WTC11 (cell line): ENCODE data around the gene NTN3. TPM values are rescaled to one million over a fixed set of nuclear protein-coding genes. Genes with fewer than 3 reads are reported as not detected.

Source experiments
- ATAC-seq: fragments of 200-7000 bp; cut with Tn5 transposase; 2 replicates; pipeline ENCODE4 v1.10.0; 2021; ENCODE audit warnings: mild to moderate bottlenecking, moderate library complexity
- CTCF ChIA-PET: fragments of 300-600 bp; sonication (Branson Sonifier 250); formaldehyde crosslinking; loops from one replicate; lab custom pipeline; 2021; ENCODE audit warnings: antibody characterized with exemption; lab: Charles Lee
- POLR2A ChIA-PET: fragments of 350-600 bp; sonication (Branson Sonifier 250); formaldehyde crosslinking; loops from one replicate; lab custom pipeline; 2021; ENCODE audit warnings: antibody characterized with exemption; lab: Charles Lee
- DNase-seq: peaks from one replicate; pipeline ENCODE4 v3.0.0; 2021; ENCODE audit warnings: low spot score
- H3K27ac Mint-ChIP-seq: 2 replicates; pipeline ENCODE4 v1.8.0; 2021; ENCODE audit warnings: mixed read lengths
- H3K27me3 Mint-ChIP-seq: 2 replicates; pipeline ENCODE4 v1.8.0; 2021; ENCODE audit warnings: low read depth, mild to moderate bottlenecking, moderate library complexity, mixed read lengths
- H3K36me3 Mint-ChIP-seq: 2 replicates; pipeline ENCODE4 v1.8.0; 2021; ENCODE audit warnings: mixed read lengths
- H3K4me1 Mint-ChIP-seq: 2 replicates; pipeline ENCODE4 v1.8.0; 2022; ENCODE audit warnings: mixed read lengths
- H3K4me3 Mint-ChIP-seq: 2 replicates; pipeline ENCODE4 v1.8.0; 2021; ENCODE audit warnings: mild to moderate bottlenecking, moderate library complexity, mixed read lengths
- H3K9me3 Mint-ChIP-seq: 2 replicates; pipeline ENCODE4 v1.8.0; 2021; ENCODE audit warnings: mixed read lengths
- ATF1 ChIP-seq: sonication (generic); formaldehyde crosslinking; IDR thresholded peaks from 2 replicates; pipeline ENCODE4 v1.8.1; 2023; ENCODE audit warnings: mild to moderate bottlenecking, moderate library complexity, missing genetic modification reagents
- IRF2 ChIP-seq: sonication (generic); formaldehyde crosslinking; IDR thresholded peaks from 2 replicates; pipeline ENCODE4 v1.8.0; 2022; ENCODE audit warnings: low read depth, missing genetic modification reagents, borderline replicate concordance
- JAZF1 ChIP-seq: fragments of 250-450 bp; sonication (Bioruptor Pico); IDR thresholded peaks from 2 replicates; pipeline ENCODE4 v1.9.0; 2021; ENCODE audit warnings: moderate library complexity, mild to moderate bottlenecking, inconsistent platforms
- JUN ChIP-seq: sonication (generic); formaldehyde crosslinking; IDR thresholded peaks from 2 replicates; pipeline ENCODE4 v1.8.0; 2023; ENCODE audit warnings: mild to moderate bottlenecking, missing genetic modification reagents
- OVOL2 ChIP-seq: fragments of 250-450 bp; sonication (Bioruptor Pico); IDR thresholded peaks from 2 replicates; pipeline ENCODE4 v1.9.0; 2021; ENCODE audit warnings: mild to moderate bottlenecking, borderline replicate concordance
- RORB ChIP-seq: fragments of 250-450 bp; sonication (Bioruptor Pico); IDR thresholded peaks from 2 replicates; pipeline ENCODE4 v1.9.0; 2021; ENCODE audit warnings: mild to moderate bottlenecking
- SMAD4 ChIP-seq: sonication (generic); formaldehyde crosslinking; IDR thresholded peaks from 2 replicates; pipeline ENCODE4 v1.8.0; 2022; ENCODE audit warnings: mild to moderate bottlenecking, missing genetic modification reagents
- SP1 ChIP-seq: sonication (generic); formaldehyde crosslinking; conservative IDR thresholded peaks from 2 replicates; pipeline ENCODE4 v1.8.1; 2022; ENCODE audit warnings: missing genetic modification reagents
- TEAD1 ChIP-seq: sonication (generic); formaldehyde crosslinking; IDR thresholded peaks from 2 replicates; pipeline ENCODE4 v1.8.0; 2022; ENCODE audit warnings: mild to moderate bottlenecking, missing genetic modification reagents
- TP53 ChIP-seq: sonication (generic); formaldehyde crosslinking; IDR thresholded peaks from 2 replicates; pipeline ENCODE4 v1.8.1; 2023; ENCODE audit warnings: mild to moderate bottlenecking, missing genetic modification reagents
- ZBTB21 ChIP-seq: sonication (generic); formaldehyde crosslinking; IDR thresholded peaks from 2 replicates; pipeline ENCODE4 v1.8.1; 2023; ENCODE audit warnings: mild to moderate bottlenecking, missing genetic modification reagents, borderline replicate concordance
- ZNF263 ChIP-seq: sonication (generic); formaldehyde crosslinking; IDR thresholded peaks from 2 replicates; pipeline ENCODE4 v1.8.1; 2022; ENCODE audit warnings: low read depth, mild to moderate bottlenecking, moderate library complexity, missing genetic modification reagents
- ZNF317 ChIP-seq: sonication (generic); formaldehyde crosslinking; IDR thresholded peaks from 2 replicates; pipeline ENCODE4 v1.8.1; 2023; ENCODE audit warnings: low read depth, mild to moderate bottlenecking, moderate library complexity, missing genetic modification reagents, borderline replicate concordance
- total RNA-seq: library from RNA; stranded (reverse); gene quantifications from 3 replicates; pipeline ENCODE4 v1.2.3, GENCODE V29; 2021
- TF ChIP-seq, protein P1 (sequence below): sonication (generic); formaldehyde crosslinking; IDR thresholded peaks from 2 replicates; pipeline ENCODE4 v1.8.0; 2022; ENCODE audit warnings: mild to moderate bottlenecking, missing genetic modification reagents
- TF ChIP-seq, protein P2 (sequence below): sonication (generic); formaldehyde crosslinking; IDR thresholded peaks from 2 replicates; pipeline ENCODE4 v1.8.1; 2023; ENCODE audit warnings: mild to moderate bottlenecking, missing genetic modification reagents
- TF ChIP-seq, protein P3 (sequence below): sonication (generic); formaldehyde crosslinking; IDR thresholded peaks from 2 replicates; pipeline ENCODE4 v1.8.0; 2023; ENCODE audit warnings: mild to moderate bottlenecking, missing genetic modification reagents
- TF ChIP-seq, protein P4 (sequence below): sonication (generic); formaldehyde crosslinking; conservative IDR thresholded peaks from 2 replicates; pipeline ENCODE4 v1.8.1; 2022; ENCODE audit warnings: mild to moderate bottlenecking, missing genetic modification reagents
- TF ChIP-seq, protein P5 (sequence below): sonication (generic); formaldehyde crosslinking; IDR thresholded peaks from 2 replicates; pipeline ENCODE4 v1.8.1; 2022; ENCODE audit warnings: mild to moderate bottlenecking, moderate library complexity, missing genetic modification reagents
- TF ChIP-seq, protein P6 (sequence below): sonication (generic); formaldehyde crosslinking; IDR thresholded peaks from 2 replicates; pipeline ENCODE4 v1.8.0; 2022; ENCODE audit warnings: mild to moderate bottlenecking, missing genetic modification reagents
- TF ChIP-seq, protein P7 (sequence below): sonication (generic); formaldehyde crosslinking; IDR thresholded peaks from 2 replicates; pipeline ENCODE4 v1.8.0; 2023; ENCODE audit warnings: missing genetic modification reagents, mild to moderate bottlenecking, borderline replicate concordance

The NTN3 gene
- total RNA-seq, 1 experiment from 2014 or later = 0.92 TPM

DNA sequence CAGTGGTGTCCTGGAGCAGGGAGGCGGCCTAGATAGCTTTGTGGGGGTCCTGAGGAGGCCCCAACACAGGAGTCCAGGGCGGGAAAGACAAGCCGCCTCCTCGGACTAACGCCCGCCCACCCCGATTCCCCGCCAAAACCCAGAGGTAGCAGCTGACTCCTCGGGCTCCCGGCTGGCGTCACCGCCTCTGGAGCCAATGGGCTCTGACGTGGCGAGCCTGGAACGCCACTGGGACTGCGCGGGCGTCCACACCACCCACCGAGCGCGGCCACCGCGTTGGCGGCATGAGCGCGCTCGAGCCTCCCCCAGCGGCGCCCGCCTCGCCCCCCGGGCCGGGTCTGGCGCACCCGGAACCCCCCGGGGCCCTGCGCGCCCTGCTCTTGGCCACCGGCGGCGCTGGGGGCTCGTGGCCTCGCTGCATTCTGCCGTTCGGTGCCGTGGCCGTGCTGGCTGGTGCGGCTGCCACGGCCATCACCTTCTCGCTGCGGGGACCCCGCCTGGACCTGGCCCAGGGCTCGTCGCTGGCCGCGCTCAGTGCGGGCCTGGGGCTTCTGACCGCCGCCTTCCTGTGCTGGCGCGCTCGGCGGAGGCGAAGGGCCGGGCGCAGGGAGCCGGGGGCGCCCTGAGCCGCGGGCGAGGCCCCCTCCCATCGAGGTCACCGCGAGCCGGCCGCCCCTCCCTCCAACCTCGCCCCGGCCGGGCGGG is 3.4 kb upstream of the NTN3 start (continued):
- TF ChIP-seq, protein P1, sequence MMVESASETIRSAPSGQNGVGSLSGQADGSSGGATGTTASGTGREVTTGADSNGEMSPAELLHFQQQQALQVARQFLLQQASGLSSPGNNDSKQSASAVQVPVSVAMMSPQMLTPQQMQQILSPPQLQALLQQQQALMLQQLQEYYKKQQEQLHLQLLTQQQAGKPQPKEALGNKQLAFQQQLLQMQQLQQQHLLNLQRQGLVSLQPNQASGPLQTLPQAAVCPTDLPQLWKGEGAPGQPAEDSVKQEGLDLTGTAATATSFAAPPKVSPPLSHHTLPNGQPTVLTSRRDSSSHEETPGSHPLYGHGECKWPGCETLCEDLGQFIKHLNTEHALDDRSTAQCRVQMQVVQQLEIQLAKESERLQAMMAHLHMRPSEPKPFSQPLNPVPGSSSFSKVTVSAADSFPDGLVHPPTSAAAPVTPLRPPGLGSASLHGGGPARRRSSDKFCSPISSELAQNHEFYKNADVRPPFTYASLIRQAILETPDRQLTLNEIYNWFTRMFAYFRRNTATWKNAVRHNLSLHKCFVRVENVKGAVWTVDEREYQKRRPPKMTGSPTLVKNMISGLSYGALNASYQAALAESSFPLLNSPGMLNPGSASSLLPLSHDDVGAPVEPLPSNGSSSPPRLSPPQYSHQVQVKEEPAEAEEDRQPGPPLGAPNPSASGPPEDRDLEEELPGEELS (CRISPR knock-in tag) = no peak; the same call in 1 of the 2 replicates
- TF ChIP-seq OVOL2 (CRISPR knock-in tag) = no peak
- TF ChIP-seq ZNF317 = no peak
- no peak for TF ChIP-seq ATF1
- TF ChIP-seq, protein P2, sequence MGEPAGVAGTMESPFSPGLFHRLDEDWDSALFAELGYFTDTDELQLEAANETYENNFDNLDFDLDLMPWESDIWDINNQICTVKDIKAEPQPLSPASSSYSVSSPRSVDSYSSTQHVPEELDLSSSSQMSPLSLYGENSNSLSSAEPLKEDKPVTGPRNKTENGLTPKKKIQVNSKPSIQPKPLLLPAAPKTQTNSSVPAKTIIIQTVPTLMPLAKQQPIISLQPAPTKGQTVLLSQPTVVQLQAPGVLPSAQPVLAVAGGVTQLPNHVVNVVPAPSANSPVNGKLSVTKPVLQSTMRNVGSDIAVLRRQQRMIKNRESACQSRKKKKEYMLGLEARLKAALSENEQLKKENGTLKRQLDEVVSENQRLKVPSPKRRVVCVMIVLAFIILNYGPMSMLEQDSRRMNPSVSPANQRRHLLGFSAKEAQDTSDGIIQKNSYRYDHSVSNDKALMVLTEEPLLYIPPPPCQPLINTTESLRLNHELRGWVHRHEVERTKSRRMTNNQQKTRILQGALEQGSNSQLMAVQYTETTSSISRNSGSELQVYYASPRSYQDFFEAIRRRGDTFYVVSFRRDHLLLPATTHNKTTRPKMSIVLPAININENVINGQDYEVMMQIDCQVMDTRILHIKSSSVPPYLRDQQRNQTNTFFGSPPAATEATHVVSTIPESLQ (CRISPR knock-in tag) = no peak
- TF ChIP-seq, protein P3, sequence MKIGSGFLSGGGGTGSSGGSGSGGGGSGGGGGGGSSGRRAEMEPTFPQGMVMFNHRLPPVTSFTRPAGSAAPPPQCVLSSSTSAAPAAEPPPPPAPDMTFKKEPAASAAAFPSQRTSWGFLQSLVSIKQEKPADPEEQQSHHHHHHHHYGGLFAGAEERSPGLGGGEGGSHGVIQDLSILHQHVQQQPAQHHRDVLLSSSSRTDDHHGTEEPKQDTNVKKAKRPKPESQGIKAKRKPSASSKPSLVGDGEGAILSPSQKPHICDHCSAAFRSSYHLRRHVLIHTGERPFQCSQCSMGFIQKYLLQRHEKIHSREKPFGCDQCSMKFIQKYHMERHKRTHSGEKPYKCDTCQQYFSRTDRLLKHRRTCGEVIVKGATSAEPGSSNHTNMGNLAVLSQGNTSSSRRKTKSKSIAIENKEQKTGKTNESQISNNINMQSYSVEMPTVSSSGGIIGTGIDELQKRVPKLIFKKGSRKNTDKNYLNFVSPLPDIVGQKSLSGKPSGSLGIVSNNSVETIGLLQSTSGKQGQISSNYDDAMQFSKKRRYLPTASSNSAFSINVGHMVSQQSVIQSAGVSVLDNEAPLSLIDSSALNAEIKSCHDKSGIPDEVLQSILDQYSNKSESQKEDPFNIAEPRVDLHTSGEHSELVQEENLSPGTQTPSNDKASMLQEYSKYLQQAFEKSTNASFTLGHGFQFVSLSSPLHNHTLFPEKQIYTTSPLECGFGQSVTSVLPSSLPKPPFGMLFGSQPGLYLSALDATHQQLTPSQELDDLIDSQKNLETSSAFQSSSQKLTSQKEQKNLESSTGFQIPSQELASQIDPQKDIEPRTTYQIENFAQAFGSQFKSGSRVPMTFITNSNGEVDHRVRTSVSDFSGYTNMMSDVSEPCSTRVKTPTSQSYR (CRISPR knock-in tag) = no peak
- 0 out of 2 replicates have a peak, but pooled peaks have one; percentile 39 for TF ChIP-seq SP1
- no peak for TF ChIP-seq JUN (CRISPR knock-in tag)
- TF ChIP-seq, protein P4, sequence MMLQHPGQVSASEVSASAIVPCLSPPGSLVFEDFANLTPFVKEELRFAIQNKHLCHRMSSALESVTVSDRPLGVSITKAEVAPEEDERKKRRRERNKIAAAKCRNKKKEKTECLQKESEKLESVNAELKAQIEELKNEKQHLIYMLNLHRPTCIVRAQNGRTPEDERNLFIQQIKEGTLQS (CRISPR knock-in tag) = no peak
- TF ChIP-seq TEAD1 (CRISPR knock-in tag) = peak; percentile 44; the same call in 1 of the 2 replicates
- TF ChIP-seq, protein P5, sequence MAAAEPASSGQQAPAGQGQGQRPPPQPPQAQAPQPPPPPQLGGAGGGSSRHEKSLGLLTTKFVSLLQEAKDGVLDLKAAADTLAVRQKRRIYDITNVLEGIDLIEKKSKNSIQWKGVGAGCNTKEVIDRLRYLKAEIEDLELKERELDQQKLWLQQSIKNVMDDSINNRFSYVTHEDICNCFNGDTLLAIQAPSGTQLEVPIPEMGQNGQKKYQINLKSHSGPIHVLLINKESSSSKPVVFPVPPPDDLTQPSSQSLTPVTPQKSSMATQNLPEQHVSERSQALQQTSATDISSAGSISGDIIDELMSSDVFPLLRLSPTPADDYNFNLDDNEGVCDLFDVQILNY = peak; percentile 78; the same call in 1 of the 2 replicates

DNA sequence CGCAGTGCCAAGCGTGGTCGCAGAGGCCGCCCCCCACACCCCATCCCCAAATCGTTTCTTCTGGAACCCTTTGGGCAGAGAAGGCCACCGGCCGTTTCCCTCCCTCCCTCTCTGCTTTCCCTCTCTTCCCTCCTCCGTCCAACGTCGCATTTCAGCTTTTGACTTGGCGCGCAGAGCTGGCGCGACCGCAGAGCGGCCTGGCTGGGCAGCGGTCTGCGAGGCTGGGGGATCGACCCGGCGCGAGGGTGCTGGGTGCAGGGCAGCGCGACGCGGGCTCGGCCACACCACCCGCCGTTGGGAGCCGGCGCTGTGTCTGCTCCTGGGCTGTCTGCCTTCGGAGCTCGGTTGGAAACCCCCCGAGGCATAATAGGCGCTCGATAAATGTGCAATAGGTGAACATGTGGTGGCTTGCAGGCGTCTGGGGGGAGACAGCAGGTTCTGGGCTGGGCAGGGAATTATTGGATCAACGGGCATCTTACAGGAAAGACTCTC is 2.8 kb upstream of the NTN3 start:
- H3K36me3 Mint-ChIP-seq = 0 out of 2 replicates have a peak, but pooled peaks cover 4% of the 10 kb centered on the region
- peaks cover 18% of the 10 kb centered on the region for H3K4me1 Mint-ChIP-seq
- DNase-seq (peak; percentile 37), ATAC-seq (peak; percentile 5)
- H3K27ac Mint-ChIP-seq = no peak overlapping the region
- H3K4me3 Mint-ChIP-seq = peak overlapping the region; percentile 59
- peaks cover 36% of the 10 kb centered on the region for H3K27me3 Mint-ChIP-seq
- H3K9me3 Mint-ChIP-seq = no peaks in the 10 kb centered on the region
- POLR2A ChIA-PET = interaction anchor here (0.6 to 3.3 kb wide), 4 partner anchors 9 to 52 kb away, joined by 3 to 15 read pairs (median 4); partner anchors contain the start of genes AMDHD2 and TEDC2
- CTCF ChIA-PET = interaction anchor here (0.5 to 5.9 kb wide), 7 partner anchors 8 to 588 kb away, joined by 3 to 53 read pairs (median 3); partner anchors contain the start of genes DNASE1L2, ECI1 and TEDC2
- TF ChIP-seq IRF2 (CRISPR knock-in tag) = no peak
- TF ChIP-seq TEAD1 (CRISPR knock-in tag) = no peak
- TF ChIP-seq, protein P6, sequence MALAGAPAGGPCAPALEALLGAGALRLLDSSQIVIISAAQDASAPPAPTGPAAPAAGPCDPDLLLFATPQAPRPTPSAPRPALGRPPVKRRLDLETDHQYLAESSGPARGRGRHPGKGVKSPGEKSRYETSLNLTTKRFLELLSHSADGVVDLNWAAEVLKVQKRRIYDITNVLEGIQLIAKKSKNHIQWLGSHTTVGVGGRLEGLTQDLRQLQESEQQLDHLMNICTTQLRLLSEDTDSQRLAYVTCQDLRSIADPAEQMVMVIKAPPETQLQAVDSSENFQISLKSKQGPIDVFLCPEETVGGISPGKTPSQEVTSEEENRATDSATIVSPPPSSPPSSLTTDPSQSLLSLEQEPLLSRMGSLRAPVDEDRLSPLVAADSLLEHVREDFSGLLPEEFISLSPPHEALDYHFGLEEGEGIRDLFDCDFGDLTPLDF (CRISPR knock-in tag) = no peak
- TF ChIP-seq, protein P7, sequence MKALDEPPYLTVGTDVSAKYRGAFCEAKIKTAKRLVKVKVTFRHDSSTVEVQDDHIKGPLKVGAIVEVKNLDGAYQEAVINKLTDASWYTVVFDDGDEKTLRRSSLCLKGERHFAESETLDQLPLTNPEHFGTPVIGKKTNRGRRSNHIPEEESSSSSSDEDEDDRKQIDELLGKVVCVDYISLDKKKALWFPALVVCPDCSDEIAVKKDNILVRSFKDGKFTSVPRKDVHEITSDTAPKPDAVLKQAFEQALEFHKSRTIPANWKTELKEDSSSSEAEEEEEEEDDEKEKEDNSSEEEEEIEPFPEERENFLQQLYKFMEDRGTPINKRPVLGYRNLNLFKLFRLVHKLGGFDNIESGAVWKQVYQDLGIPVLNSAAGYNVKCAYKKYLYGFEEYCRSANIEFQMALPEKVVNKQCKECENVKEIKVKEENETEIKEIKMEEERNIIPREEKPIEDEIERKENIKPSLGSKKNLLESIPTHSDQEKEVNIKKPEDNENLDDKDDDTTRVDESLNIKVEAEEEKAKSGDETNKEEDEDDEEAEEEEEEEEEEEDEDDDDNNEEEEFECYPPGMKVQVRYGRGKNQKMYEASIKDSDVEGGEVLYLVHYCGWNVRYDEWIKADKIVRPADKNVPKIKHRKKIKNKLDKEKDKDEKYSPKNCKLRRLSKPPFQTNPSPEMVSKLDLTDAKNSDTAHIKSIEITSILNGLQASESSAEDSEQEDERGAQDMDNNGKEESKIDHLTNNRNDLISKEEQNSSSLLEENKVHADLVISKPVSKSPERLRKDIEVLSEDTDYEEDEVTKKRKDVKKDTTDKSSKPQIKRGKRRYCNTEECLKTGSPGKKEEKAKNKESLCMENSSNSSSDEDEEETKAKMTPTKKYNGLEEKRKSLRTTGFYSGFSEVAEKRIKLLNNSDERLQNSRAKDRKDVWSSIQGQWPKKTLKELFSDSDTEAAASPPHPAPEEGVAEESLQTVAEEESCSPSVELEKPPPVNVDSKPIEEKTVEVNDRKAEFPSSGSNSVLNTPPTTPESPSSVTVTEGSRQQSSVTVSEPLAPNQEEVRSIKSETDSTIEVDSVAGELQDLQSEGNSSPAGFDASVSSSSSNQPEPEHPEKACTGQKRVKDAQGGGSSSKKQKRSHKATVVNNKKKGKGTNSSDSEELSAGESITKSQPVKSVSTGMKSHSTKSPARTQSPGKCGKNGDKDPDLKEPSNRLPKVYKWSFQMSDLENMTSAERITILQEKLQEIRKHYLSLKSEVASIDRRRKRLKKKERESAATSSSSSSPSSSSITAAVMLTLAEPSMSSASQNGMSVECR (CRISPR knock-in tag) = no peak
- TF ChIP-seq ZBTB21 (CRISPR knock-in tag) = no peak
- no peak for TF ChIP-seq TP53
- no peak for TF ChIP-seq JAZF1 (CRISPR knock-in tag)
- no peak for TF ChIP-seq ZNF263 (CRISPR knock-in tag)
- no peak for TF ChIP-seq SMAD4 (CRISPR knock-in tag)
- no peak for TF ChIP-seq RORB (CRISPR knock-in tag)
